GM12878 (cell line): ENCODE data around the gene HSPE1. TPM values are rescaled to one million over a fixed set of nuclear protein-coding genes. Genes with fewer than 3 reads are reported as not detected.
A peak's percentile ranks its signal among the peaks of the same experiment; 100 is the strongest.

Experiments
- ATAC-seq: fragments of 200-7000 bp; cut with Tn5 transposase; 3 replicates; pipeline ENCODE4 v1.9.1; 2020; ENCODE audit warnings: mild to moderate bottlenecking, moderate library complexity
- BruUV-seq: library from RNA; stranded (reverse); fragments of 400-500 nt; replicated peaks from 2 replicates; lab custom pipeline; 2021; lab: Mats Ljungman, UMichigan
- CTCF ChIA-PET: fragments of 300-600 bp; sonication (Branson Sonifier 250); formaldehyde crosslinking; extraction: SDS; loops from one replicate; lab custom pipeline; 2021; ENCODE audit warnings: inconsistent platforms; lab: Yijun Ruan, JAX
- POLR2A ChIA-PET: fragments of 350-600 bp; formaldehyde crosslinking; extraction: SDS; loops from one replicate; lab custom pipeline; 2021; ENCODE audit warnings: inconsistent platforms; lab: Charles Lee
- RAD21 ChIA-PET: fragments of 300-600 bp; sonication (Branson Sonifier 250); formaldehyde crosslinking; loops from one replicate; lab custom pipeline; 2023; ENCODE audit warnings: antibody characterized with exemption; ENCODE audit not compliant: unreplicated experiment; lab: Charles Lee
- SMC1A ChIA-PET: fragments of 300-600 bp; sonication (Branson Sonifier 250); formaldehyde crosslinking; loops from one replicate; lab custom pipeline; 2023; ENCODE audit not compliant: unreplicated experiment, uncharacterized antibody; lab: Charles Lee
- DNase-seq: peaks from one replicate; pipeline ENCODE4 v3.0.0-alpha.2; 2011; ENCODE audit warnings: low read depth, low spot score
- FAIRE-seq: peaks from 3 replicates; lab custom pipeline; 2011; peaks lifted over from hg19 to GRCh38; lab: Jason Lieb, UNC
- H2AFZ ChIP-seq: 2 replicates; pipeline ENCODE4 v1.6.0; 2011; ENCODE audit warnings: low read depth, low read length, control low read depth; ENCODE audit not compliant: control insufficient read depth
- H3K27ac ChIP-seq: 2 replicates; pipeline ENCODE4 v1.5.1; 2011; ENCODE audit warnings: control low read depth; ENCODE audit not compliant: control insufficient read depth, insufficient read depth
- H3K27me3 ChIP-seq, 2 experiments: replicated peaks in 1 of 2; 2 replicates each; pipeline versions ENCODE4 v1.6.0 to v1.6.1; 2011; ENCODE audit warnings: low read length in 1 of 2; ENCODE audit not compliant: control insufficient read depth in 2 of 2, insufficient read depth in 2 of 2
- H3K36me3 ChIP-seq, 2 experiments: 2 replicates each; pipeline ENCODE4 v1.5.1; 2011; ENCODE audit warnings: low read length in 1 of 2; ENCODE audit not compliant: control insufficient read depth in 2 of 2, insufficient read depth in 2 of 2
- H3K4me1 ChIP-seq: 2 replicates; pipeline ENCODE4 v1.6.1; 2011; ENCODE audit warnings: mild to moderate bottlenecking, low read length, moderate library complexity, mixed read lengths; ENCODE audit not compliant: control insufficient read depth, insufficient read depth
- H3K4me2 ChIP-seq: 2 replicates; pipeline ENCODE4 v1.6.0; 2011; ENCODE audit warnings: control low read depth; ENCODE audit not compliant: control insufficient read depth, insufficient read depth
- H3K4me3 ChIP-seq: fragments of 200-600 bp; sonication (generic); 2 replicates; pipeline ENCODE4 v1.5.1; 2016
- H3K79me2 ChIP-seq: 2 replicates; pipeline ENCODE4 v1.6.0; 2011; ENCODE audit warnings: low read length; ENCODE audit not compliant: control insufficient read depth, insufficient read depth
- H3K9ac ChIP-seq: 2 replicates; pipeline ENCODE4 v1.8.0; 2011; ENCODE audit warnings: low read length, control low read depth, mixed read lengths; ENCODE audit not compliant: control insufficient read depth, insufficient read depth
- H3K9me3 ChIP-seq: replicated peaks from 3 replicates; pipeline ENCODE4 v1.5.1; 2011; ENCODE audit warnings: mild to moderate bottlenecking, low read length; ENCODE audit not compliant: control insufficient read depth, insufficient read depth
- H4K20me1 ChIP-seq: 2 replicates; pipeline ENCODE4 v1.6.0; 2011; ENCODE audit not compliant: control insufficient read depth, insufficient read depth
- CHD2 ChIP-seq: IDR thresholded peaks from 2 replicates; pipeline ENCODE4 v1.6.1; 2011; ENCODE audit warnings: low read depth, low read length, improper control_type of control experiment, borderline replicate concordance
- E4F1 ChIP-seq: fragments of 450-650 bp; IDR thresholded peaks from 2 replicates; pipeline ENCODE4 v1.6.1; 2018; ENCODE audit warnings: borderline replicate concordance, mild to moderate bottlenecking; ENCODE audit not compliant: partially characterized antibody
- KAT2A ChIP-seq: conservative IDR thresholded peaks from 2 replicates; pipeline ENCODE4 v1.6.1; 2011; ENCODE audit warnings: low read depth, low read length; ENCODE audit not compliant: control insufficient read depth
- RB1 ChIP-seq: fragments of 450-650 bp; formaldehyde crosslinking; IDR thresholded peaks from 2 replicates; pipeline ENCODE4 v1.6.1; 2017; ENCODE audit warnings: mild to moderate bottlenecking, borderline replicate concordance
- WGBS: methylation state at CpG from one replicate; pipeline ENCODE4 v1.1.6; 2016; ENCODE audit warnings: low lambda C conversion rate; ENCODE audit not compliant: insufficient replicate concordance, insufficient coverage; ENCODE audit errors: missing lambda C conversion rate; 5-methylcytosine and 5-hydroxymethylcytosine counted together
- in situ Hi-C: fragments of 300-500 bp; cut with MboI; formaldehyde crosslinking; loops from 9 replicates; pipeline ENCODE4 v1.14.3; 2018; ENCODE audit warnings: mixed read lengths
- intact Hi-C: fragments of 100-400 bp; cut with micrococcal nuclease; formaldehyde crosslinking; loops from one replicate; pipeline ENCODE4 v1.14.2; 2022; ENCODE audit not compliant: unreplicated experiment
- polyA plus RNA-seq, 11 experiments: library from polyadenylated mRNA; depleted of rRNA in 4 of 11; unstranded in 6 of 11; stranded (reverse) in 5 of 11; fragments of >200 nt; fragmentation: Nextera tagmentation in 4 of 11; fragmentation: Illumina TruSeq in 1 of 11; extraction: Ambion mirVana in 4 of 11; extraction: Trizol in 1 of 11; gene quantifications; 1 replicate in 1 of 11; 2 replicates in 10 of 11; pipeline versions ENCODE4 v1.2.1 to v1.2.3, GENCODE V29; 2011 to 2016; ENCODE audit warnings: inconsistent platforms in 2 of 11, missing spikeins in 2 of 11, low read depth in 1 of 11
- total RNA-seq, 4 experiments: library from RNA; depleted of rRNA in 3 of 4; stranded (reverse); fragments of >200 nt in 3 of 4; fragmentation: Illumina TruSeq in 1 of 4; extraction: Trizol in 1 of 4; gene quantifications; 2 replicates each; pipeline versions ENCODE4 v1.2.1 to v1.2.3, GENCODE V29; 2013 to 2021

HSPE1 gene
- total and polyA plus RNA-seq, 10 of the 15 experiments (the other 5 are each of a cell fraction or from before 2014, with no cell fraction given) = 180 to 1,096 (median 505) TPM

DNA sequence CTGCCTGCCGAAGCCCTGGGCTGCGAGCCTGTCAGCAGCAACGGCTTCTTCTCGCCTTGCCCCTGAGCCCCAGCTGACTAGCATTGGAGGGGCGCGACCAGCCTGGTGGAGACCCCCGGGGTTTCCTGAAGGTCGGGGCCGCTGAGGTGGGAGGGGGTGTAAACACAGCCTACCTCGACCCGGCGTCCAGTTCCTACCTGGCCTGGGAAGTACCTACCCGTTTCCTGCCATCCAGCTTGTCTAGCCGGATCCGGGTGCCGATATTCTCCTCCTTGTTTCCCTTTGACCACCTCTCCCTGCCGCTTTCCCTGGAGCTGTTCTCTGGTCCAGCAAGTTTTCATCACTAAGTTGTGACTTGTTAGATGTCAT lies 16.2 kb downstream of the HSPE1 start (continued):
- TF ChIP-seq E4F1 = no peak
- TF ChIP-seq KAT2A = no peak

- SMC1A ChIA-PET = interaction anchor here (0.8 to 3.2 kb wide), 9 partner anchors 15 to 261 kb away, joined by 3 to 34 read pairs (median 3); partner anchors contain the start of genes COQ10B, HSPD1 and HSPE1
- peaks cover 5% of the 10 kb centered on the region for H3K9me3 ChIP-seq
- H3K9ac ChIP-seq = peak overlapping the region; percentile 95; the same call in 1 of the 2 replicates
- H3K27me3 ChIP-seq = no peaks in the 10 kb centered on the region
- H3K27ac ChIP-seq = peak overlapping the region; percentile 95; the same call in 1 of the 2 replicates
- H3K36me3 ChIP-seq = no peaks in the 10 kb centered on the region
- peak overlapping the region; percentile 99 for H3K4me3 ChIP-seq
- WGBS = 0% methylated on average over 2 of the region's 2 CpGs
- TF ChIP-seq CHD2 = no peak
- no peak for TF ChIP-seq RB1
- RAD21 ChIA-PET = interaction anchor here (0.6 to 5.7 kb wide), 4 partner anchors 17 to 85 kb away, joined by 3 to 47 read pairs (median 4); partner anchors contain the start of genes HSPD1 and HSPE1
- no peak overlapping the region for H2AFZ ChIP-seq
- ATAC-seq = no peak
- no TSS peak for BruUV-seq
- CTCF ChIA-PET = interaction anchor here (1.4 to 1.6 kb wide), 2 partner anchors 11 to 15 kb away, joined by 4 read pairs; no protein-coding TSS in a partner anchor
- intact Hi-C loops = loop anchor here (5.0 kb wide), 1 partner anchor 190 kb away; the partner anchor contains the start of gene MARS2
- peaks cover 62% of the 10 kb centered on the region for H3K79me2 ChIP-seq
- DNase-seq = no peak
- no peak for FAIRE-seq
- in situ Hi-C loops = no loop called here
- H3K4me1 ChIP-seq = peaks cover 7% of the 10 kb centered on the region
- POLR2A ChIA-PET = interaction anchor here (0.6 to 7.0 kb wide), 4 partner anchors 16 to 188 kb away, joined by 4 to 156 read pairs (median 10); partner anchors contain the start of genes HSPD1, HSPE1 and MARS2
- peak overlapping the region; percentile 82 for H3K4me2 ChIP-seq
- H4K20me1 ChIP-seq = no peaks in the 10 kb centered on the region
These were observed 17.0 kb downstream of the HSPE1 start for GRCh38 chr2:197517150-197517549.
